HepG2 (cell line): ENCODE measurements around the gene RAPGEF6. TPM values are rescaled to one million over a fixed set of nuclear protein-coding genes. Genes with fewer than 3 reads are reported as not detected.

Source experiments
- TMF1 ChIP-seq: sonication (generic); formaldehyde crosslinking; IDR thresholded peaks from 2 replicates; pipeline ENCODE4 v1.8.1; 2022; ENCODE audit warnings: low read depth, missing genetic modification reagents
- polyA plus RNA-seq, 8 experiments: library from polyadenylated mRNA; depleted of rRNA in 3 of 8; stranded (reverse) in 7 of 8; unstranded in 1 of 8; fragments of >200 nt; fragmentation: Illumina TruSeq in 4 of 8; extraction: Trizol in 4 of 8; gene quantifications; 2 replicates each; pipeline versions ENCODE4 v1.2.1 to v1.2.3, GENCODE V29; 2011 to 2016; ENCODE audit warnings: low read depth in 4 of 8, missing spikeins in 1 of 8, mixed read lengths in 1 of 8; ENCODE audit not compliant: insufficient read depth in 1 of 8
- small RNA-seq, 3 experiments: library from RNA; depleted of rRNA; stranded (forward); fragments of <200 nt; gene quantifications; one replicate each; pipeline ENCODE3, GENCODE V24; 2012; ENCODE audit warnings: low read depth in 2 of 3, low replicate concordance in 1 of 3; ENCODE audit not compliant: insufficient read length in 3 of 3, insufficient read depth in 2 of 3
- total RNA-seq, 5 experiments: library from RNA; depleted of rRNA; stranded (reverse); fragments of >200 nt; fragmentation: Illumina TruSeq; extraction: Trizol; gene quantifications; 2 replicates each; pipeline ENCODE4 v1.2.3, GENCODE V29; 2016; ENCODE audit warnings: low read depth in 1 of 5

Gene RAPGEF6
- total and polyA plus RNA-seq, 2 of the 13 experiments (the other 11 are each of a cell fraction or from before 2014, with no cell fraction given), result 7.7 to 24.6 TPM

- no peak for TF ChIP-seq TMF1 (CRISPR knock-in tag)
Observed at GRCh38 chr5:131375351-131375750, 259.7 kb downstream of the RAPGEF6 start (continued).

Small RNA genes within 50 kb of the gene (small RNA-seq; reads per million reads assigned to genes)
- gene RF02271, result 0 reads per million in 3 experiments

Other genes starting within 250 kb of the RAPGEF6 start
- gene FNIP1, start 161.8 kb upstream of the RAPGEF6 start, total RNA-seq (2016; rRNA removed; fragmentation: Illumina TruSeq; extraction: Trizol), result 29.3 and 39.7 TPM in 2 replicates
- gene FNIP1, start 161.8 kb upstream of the RAPGEF6 start, polyA plus RNA-seq (2011; rRNA removed), result 8.7 and 10.9 TPM in 2 replicates